ENCODE results near the gene TMEM170A.
"Not testable (repeated sequence)": the region's sequence is repeated elsewhere in the genome, so short reads cannot be mapped to it uniquely, and the experiment has no call there.

TMEM170A gene

DNA sequence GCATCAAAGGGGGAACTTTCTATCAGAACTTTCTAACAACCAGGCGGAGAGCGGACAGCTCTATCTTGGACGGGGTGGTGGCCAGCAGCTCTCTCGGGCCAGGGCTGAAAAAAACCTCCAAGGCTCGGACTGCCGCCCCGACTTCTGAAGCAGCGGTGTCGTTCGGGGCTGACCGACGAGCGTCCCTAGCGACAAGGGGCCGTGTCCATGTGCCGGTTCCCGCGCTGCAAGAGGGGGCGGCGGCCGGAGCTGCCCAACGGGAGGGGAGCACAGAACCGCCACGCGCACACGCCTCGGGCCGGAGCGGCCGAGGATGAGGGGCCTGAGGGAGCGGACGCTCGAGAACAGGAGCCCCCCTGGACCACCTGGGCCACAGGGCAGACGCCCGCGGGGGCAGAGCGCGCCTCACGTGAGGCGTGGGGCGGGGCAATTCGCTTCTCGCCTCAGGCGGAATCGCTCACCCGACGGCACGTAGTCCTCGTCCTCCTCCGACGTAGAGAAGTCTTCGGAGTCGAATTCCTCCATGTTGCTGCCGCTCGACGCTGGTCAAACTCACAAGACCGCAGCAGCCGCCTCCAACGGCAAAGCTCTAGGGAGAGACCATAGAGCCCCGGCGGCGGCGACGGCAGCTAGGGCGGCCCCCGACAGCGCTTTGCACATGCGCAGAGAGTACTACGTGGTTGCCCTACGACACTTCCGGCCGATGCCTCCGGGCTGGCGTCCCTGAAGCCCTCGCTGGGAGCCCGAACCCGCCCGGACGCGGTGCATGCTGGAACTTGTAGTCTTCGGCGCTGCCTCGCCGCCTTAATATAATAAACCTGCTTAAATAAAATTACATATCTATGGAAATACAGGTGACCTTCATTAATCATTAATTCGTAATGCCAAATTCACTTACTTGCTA lies 31.4 kb downstream of the TMEM170A start, which contains the start of gene CFDP1:
Gene CFDP1, minus strand, starts transcription at position 676 of the 904 bp plus-strand sequence. Its CDS starts 151 bp downstream, at position 525.
- peak within 1 kb of the TSS; percentile 25 to 97 for H3K14ac ChIP-seq (ENCODE audit: low read length in 2 of 2)
- peak within 1 kb of the TSS; percentile 2 for H2BK5ac ChIP-seq (ENCODE audit: low read depth, low read length, poor library complexity, severe bottlenecking)
- H3K4me3 ChIP-seq (ENCODE audit: insufficient read depth in 1 of 2, low read depth in 1 of 2, low read length in 2 of 2) = peak within 1 kb of the TSS; percentile 96 to 97
- H3K27ac ChIP-seq (ENCODE audit: low read length, poor library complexity, severe bottlenecking) = peak within 1 kb of the TSS; percentile 98
- no peaks in the 10 kb centered on the region for H3K9me3 ChIP-seq (ENCODE audit: control insufficient read depth, low read length)
- H2BK120ac ChIP-seq (ENCODE audit: low read depth, low read length) = peak within 1 kb of the TSS; percentile 64
- H2BK12ac ChIP-seq (ENCODE audit: low read length in 2 of 2) = peak within 1 kb of the TSS; percentile 39 to 80
- H4K91ac ChIP-seq (ENCODE audit: low read length) = peak within 1 kb of the TSS; percentile 57
- H3K36me3 ChIP-seq (ENCODE audit: control insufficient read depth in 1 of 2, insufficient read depth in 2 of 2, low read depth in 1 of 2, low read length in 2 of 2) = no peaks in the 10 kb centered on the region
- peaks cover 17% of the 10 kb centered on the region for H3K4me1 ChIP-seq (ENCODE audit: control insufficient read depth, insufficient read depth, low read depth, low read length)
- H2BK15ac ChIP-seq (ENCODE audit: low read depth, poor library complexity, severe bottlenecking) = no peak within 1 kb of the TSS
- H2AFZ ChIP-seq (ENCODE audit: low read depth, low read length) = peak within 1 kb of the TSS; percentile 97
- peak within 1 kb of the TSS in 1 of 2 experiments; percentile 96 for H3K23ac ChIP-seq (ENCODE audit: low read length in 2 of 2)
- peak within 1 kb of the TSS; percentile 75 to 92 for H3K4ac ChIP-seq (ENCODE audit: low read depth in 1 of 2, low read length in 2 of 2)
- peak within 1 kb of the TSS; percentile 77 for H4K8ac ChIP-seq (ENCODE audit: low read length)
- no peaks in the 10 kb centered on the region for H3K27me3 ChIP-seq (ENCODE audit: control insufficient read depth in 1 of 2, insufficient read depth in 1 of 2, low read length in 2 of 2)
- peak within 1 kb of the TSS; percentile 97 for H3K9ac ChIP-seq (ENCODE audit: low read length)
- DNase-seq = peak; percentile 96
- peaks cover 8% of the 10 kb centered on the region for H3K79me1 ChIP-seq (replicated peaks; ENCODE audit: low read length, poor library complexity, severe bottlenecking)
- WGBS = 1% methylated on average over 72 of the region's 85 CpGs
- H3K4me2 ChIP-seq (ENCODE audit: low read length, poor library complexity, severe bottlenecking) = peak within 1 kb of the TSS; percentile 66
- no peak within 1 kb of the TSS for H2AK5ac ChIP-seq (ENCODE audit: low read length, severe bottlenecking)
- H3K18ac ChIP-seq (ENCODE audit: low read depth in 1 of 2, low read length in 2 of 2) = peak within 1 kb of the TSS; percentile 96 to 99

DNA sequence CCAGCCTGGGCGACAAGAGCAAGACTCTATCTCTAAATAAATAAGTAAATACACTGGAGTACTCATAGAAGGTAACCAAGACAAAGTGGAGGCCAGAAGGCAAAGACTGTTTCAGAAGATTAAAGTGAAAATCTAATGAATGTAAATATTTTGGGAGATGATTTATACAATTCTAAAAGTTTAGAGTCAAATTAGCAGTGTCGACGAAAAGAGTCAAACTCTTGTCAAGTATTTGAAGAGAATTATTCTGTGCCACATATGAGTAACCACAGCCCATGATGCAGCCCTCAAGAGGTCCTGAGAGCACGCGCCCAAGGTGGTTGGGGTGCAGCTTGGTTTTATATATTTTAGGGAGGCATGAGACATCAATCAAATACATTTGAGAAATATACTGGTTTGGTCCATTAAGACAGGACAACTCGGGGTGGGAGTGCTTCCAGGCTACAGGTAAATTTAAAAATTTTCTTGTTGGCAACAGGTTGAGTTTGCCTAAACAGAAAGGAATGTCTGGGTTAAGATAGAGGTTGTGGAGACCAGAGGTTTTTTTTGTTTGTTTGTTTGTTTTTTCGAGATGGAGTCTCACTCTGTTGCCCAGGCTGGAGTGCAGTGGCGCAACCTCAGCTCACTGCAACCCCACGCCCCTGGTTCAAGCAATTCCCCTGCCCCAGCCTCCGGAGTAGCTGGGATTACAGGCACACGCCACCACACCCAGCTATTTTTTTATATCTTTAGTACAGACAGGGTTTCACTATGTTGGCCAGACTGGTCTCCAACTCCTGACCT lies 34.7 kb downstream of the TMEM170A start:
- H3K18ac ChIP-seq (ENCODE audit: low read depth in 1 of 2, low read length in 2 of 2) = no peak overlapping the region
- no peak overlapping the region for H2BK12ac ChIP-seq (ENCODE audit: low read length in 2 of 2)
- no peak for DNase-seq
- no peak overlapping the region for H3K4me2 ChIP-seq (ENCODE audit: low read length, poor library complexity, severe bottlenecking)
- no peak overlapping the region for H3K23ac ChIP-seq (ENCODE audit: low read length in 2 of 2)
- 92% methylated on average over 10 of the region's 11 CpGs for WGBS
- peaks cover 19% of the 10 kb centered on the region for H3K4me1 ChIP-seq (ENCODE audit: control insufficient read depth, insufficient read depth, low read depth, low read length)
- H3K9ac ChIP-seq (ENCODE audit: low read length) = no peak overlapping the region
- no peak overlapping the region for H3K4me3 ChIP-seq (ENCODE audit: insufficient read depth in 1 of 2, low read depth in 1 of 2, low read length in 2 of 2)
- no peak overlapping the region for H2AFZ ChIP-seq (ENCODE audit: low read depth, low read length)
- no peaks in the 10 kb centered on the region for H3K9me3 ChIP-seq (ENCODE audit: control insufficient read depth, low read length)
- no peak overlapping the region for H2BK5ac ChIP-seq (ENCODE audit: low read depth, low read length, poor library complexity, severe bottlenecking)
- no peak overlapping the region for H3K14ac ChIP-seq (ENCODE audit: low read length in 2 of 2)
- no peak overlapping the region for H4K91ac ChIP-seq (ENCODE audit: low read length)
- peaks cover 8% of the 10 kb centered on the region for H3K79me1 ChIP-seq (replicated peaks; ENCODE audit: low read length, poor library complexity, severe bottlenecking)
- H4K8ac ChIP-seq (ENCODE audit: low read length) = no peak overlapping the region
- H3K27me3 ChIP-seq (ENCODE audit: control insufficient read depth in 1 of 2, insufficient read depth in 1 of 2, low read length in 2 of 2) = no peaks in the 10 kb centered on the region
- no peak overlapping the region for H2BK120ac ChIP-seq (ENCODE audit: low read depth, low read length)
- H3K4ac ChIP-seq (ENCODE audit: low read depth in 1 of 2, low read length in 2 of 2) = no peak overlapping the region
- no peak overlapping the region for H2AK5ac ChIP-seq (ENCODE audit: low read length, severe bottlenecking)
- H3K36me3 ChIP-seq (ENCODE audit: control insufficient read depth in 1 of 2, insufficient read depth in 2 of 2, low read depth in 1 of 2, low read length in 2 of 2) = peaks cover 0 to 4% of the 10 kb centered on the region in 2 experiments
- no peak overlapping the region for H3K27ac ChIP-seq (ENCODE audit: low read length, poor library complexity, severe bottlenecking)
- H2BK15ac ChIP-seq (ENCODE audit: low read depth, poor library complexity, severe bottlenecking) = no peak overlapping the region

DNA sequence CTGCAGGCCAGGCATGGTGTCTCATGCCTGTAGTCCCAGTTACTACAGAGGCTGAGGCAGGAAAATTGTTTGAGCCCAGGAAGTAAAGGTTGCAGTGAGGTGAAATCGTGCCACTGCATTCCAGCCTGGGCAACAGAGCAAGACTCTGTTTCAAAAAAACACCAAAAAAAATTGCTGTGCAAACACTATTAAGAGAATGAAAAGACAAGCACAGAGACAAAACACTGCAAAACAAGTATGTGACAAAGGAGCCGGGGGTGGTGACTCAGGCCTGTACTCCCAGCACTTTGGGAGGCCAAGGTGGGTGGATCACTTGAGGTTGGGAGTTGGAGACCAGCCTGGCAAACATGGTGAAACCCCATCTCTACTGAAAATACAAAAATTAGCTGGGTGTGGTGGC lies 38.0 kb downstream of the TMEM170A start:
- not testable (repeated sequence) for H3K4me3 ChIP-seq (ENCODE audit: insufficient read depth in 1 of 2, low read depth in 1 of 2, low read length in 2 of 2); H3K36me3 ChIP-seq (ENCODE audit: control insufficient read depth in 1 of 2, insufficient read depth in 2 of 2, low read depth in 1 of 2, low read length in 2 of 2); H3K14ac ChIP-seq (ENCODE audit: low read length in 2 of 2); H3K23ac ChIP-seq (ENCODE audit: low read length in 2 of 2); H2BK120ac ChIP-seq (ENCODE audit: low read depth, low read length); H2BK5ac ChIP-seq (ENCODE audit: low read depth, low read length, poor library complexity, severe bottlenecking); H3K79me1 ChIP-seq (replicated peaks; ENCODE audit: low read length, poor library complexity, severe bottlenecking); H4K8ac ChIP-seq (ENCODE audit: low read length); H4K91ac ChIP-seq (ENCODE audit: low read length); H2AFZ ChIP-seq (ENCODE audit: low read depth, low read length); DNase-seq; H2BK15ac ChIP-seq (ENCODE audit: low read depth, poor library complexity, severe bottlenecking); H3K4me2 ChIP-seq (ENCODE audit: low read length, poor library complexity, severe bottlenecking); H2AK5ac ChIP-seq (ENCODE audit: low read length, severe bottlenecking); H3K27ac ChIP-seq (ENCODE audit: low read length, poor library complexity, severe bottlenecking); H3K4ac ChIP-seq (ENCODE audit: low read depth in 1 of 2, low read length in 2 of 2); H3K27me3 ChIP-seq (ENCODE audit: control insufficient read depth in 1 of 2, insufficient read depth in 1 of 2, low read length in 2 of 2); H3K18ac ChIP-seq (ENCODE audit: low read depth in 1 of 2, low read length in 2 of 2); H2BK12ac ChIP-seq (ENCODE audit: low read length in 2 of 2); H3K9me3 ChIP-seq (ENCODE audit: control insufficient read depth, low read length)
- 91% methylated on average over 2 of the region's 2 CpGs for WGBS
- peaks cover 15% of the 10 kb centered on the region for H3K4me1 ChIP-seq (ENCODE audit: control insufficient read depth, insufficient read depth, low read depth, low read length)
- peak overlapping the region; percentile 35 for H3K9ac ChIP-seq (ENCODE audit: low read length)
